Memory B cell (primary cell): Measurements from ENCODE around the gene SSH2.

Experiments
- ATAC-seq: fragments of 150-1000 bp; cut with Tn5 transposase; 2 replicates; pipeline ENCODE4 v1.10.0; 2021; ENCODE audit warnings: low read depth, mild to moderate bottlenecking, moderate library complexity
- DNase-seq, 2 donors: peaks; one replicate each; pipeline ENCODE4 v3.0.0; 2022; ENCODE audit warnings: low spot score in 2 of 2
- H3K27ac Mint-ChIP-seq: one replicate; pipeline ENCODE4 v1.8.0; 2022; ENCODE audit warnings: mild to moderate bottlenecking, moderate library complexity, mixed read lengths
- H3K27me3 Mint-ChIP-seq: one replicate; pipeline ENCODE4 v1.8.0; 2022; ENCODE audit warnings: mixed read lengths
- H3K36me3 Mint-ChIP-seq: one replicate; pipeline ENCODE4 v1.8.0; 2022; ENCODE audit warnings: mild to moderate bottlenecking, mixed read lengths
- H3K4me1 Mint-ChIP-seq: one replicate; pipeline ENCODE4 v1.8.0; 2022; ENCODE audit warnings: mixed read lengths
- H3K4me3 Mint-ChIP-seq: one replicate; pipeline ENCODE4 v1.8.0; 2022; ENCODE audit warnings: mild to moderate bottlenecking, moderate library complexity, mixed read lengths
- H3K9me3 Mint-ChIP-seq: one replicate; pipeline ENCODE4 v1.8.0; 2022; ENCODE audit warnings: mixed read lengths

SSH2 gene

GRCh38 chr17:29848737-29849136 lies 81.3 kb downstream of the SSH2 start:
- ATAC-seq, result no peak
- Mint-ChIP-seq H3K4me1 (peaks cover 5% of the 10 kb centered on the region), H3K36me3 (peaks cover 8% of the 10 kb centered on the region), H3K9me3 (no peaks in the 10 kb centered on the region), H3K27ac (no peak overlapping the region), H3K4me3 (no peak overlapping the region), H3K27me3 (no peaks in the 10 kb centered on the region)
- no peak for DNase-seq

- DNase-seq (no peak), ATAC-seq (no peak)
- no peak overlapping the region for H3K4me3 Mint-ChIP-seq
- H3K4me1 Mint-ChIP-seq, result peaks cover 7% of the 10 kb centered on the region
- peaks cover 13% of the 10 kb centered on the region for H3K36me3 Mint-ChIP-seq
- H3K9me3 Mint-ChIP-seq, result no peaks in the 10 kb centered on the region
- no peaks in the 10 kb centered on the region for H3K27me3 Mint-ChIP-seq
- no peak overlapping the region for H3K27ac Mint-ChIP-seq
Observed at GRCh38 chr17:29847527-29848400, 82.3 kb downstream of the SSH2 start.

- Mint-ChIP-seq H3K9me3 (no peaks in the 10 kb centered on the region), H3K27ac (no peak overlapping the region), H3K4me1 (peaks cover 7% of the 10 kb centered on the region), H3K36me3 (peaks cover 14% of the 10 kb centered on the region), H3K4me3 (no peak overlapping the region), H3K27me3 (no peaks in the 10 kb centered on the region)
- no peak for DNase-seq
- no peak for ATAC-seq
Observed at GRCh38 chr17:29847118-29847517, 82.9 kb downstream of the SSH2 start.

GRCh38 chr17:29846298-29846697 lies 83.7 kb downstream of the SSH2 start:
- no peaks in the 10 kb centered on the region for H3K9me3 Mint-ChIP-seq
- H3K27ac Mint-ChIP-seq, result no peak overlapping the region
- ATAC-seq (no peak), DNase-seq (no peak)
- peaks cover 14% of the 10 kb centered on the region for H3K36me3 Mint-ChIP-seq
- H3K4me3 Mint-ChIP-seq, result no peak overlapping the region
- H3K27me3 Mint-ChIP-seq, result no peaks in the 10 kb centered on the region
- H3K4me1 Mint-ChIP-seq, result peaks cover 7% of the 10 kb centered on the region

- Mint-ChIP-seq H3K36me3 (peaks cover 14% of the 10 kb centered on the region), H3K4me3 (no peak overlapping the region), H3K9me3 (no peaks in the 10 kb centered on the region), H3K27ac (no peak overlapping the region), H3K27me3 (no peaks in the 10 kb centered on the region), H3K4me1 (peaks cover 2% of the 10 kb centered on the region)
- ATAC-seq (no peak), DNase-seq (no peak)
Observed at GRCh38 chr17:29844339-29845048, 85.5 kb downstream of the SSH2 start.

- H3K36me3 Mint-ChIP-seq, result peaks cover 9% of the 10 kb centered on the region
- H3K4me3 Mint-ChIP-seq, result no peak overlapping the region
- no peak for ATAC-seq
- no peaks in the 10 kb centered on the region for H3K9me3 Mint-ChIP-seq
- H3K27ac Mint-ChIP-seq, result no peak overlapping the region
- H3K27me3 Mint-ChIP-seq, result no peaks in the 10 kb centered on the region
- peaks cover 2% of the 10 kb centered on the region for H3K4me1 Mint-ChIP-seq
- DNase-seq, result no peak
Observed at GRCh38 chr17:29840884-29841283, 89.1 kb downstream of the SSH2 start.

GRCh38 chr17:29839656-29840055 lies 90.4 kb downstream of the SSH2 start:
- H3K27ac Mint-ChIP-seq, result no peak overlapping the region
- no peak overlapping the region for H3K4me3 Mint-ChIP-seq
- H3K36me3 Mint-ChIP-seq, result peaks cover 8% of the 10 kb centered on the region
- H3K27me3 Mint-ChIP-seq, result no peaks in the 10 kb centered on the region
- H3K9me3 Mint-ChIP-seq, result no peaks in the 10 kb centered on the region
- no peak for DNase-seq
- H3K4me1 Mint-ChIP-seq, result peaks cover 5% of the 10 kb centered on the region
- no peak for ATAC-seq

- Mint-ChIP-seq H3K9me3 (no peaks in the 10 kb centered on the region), H3K4me3 (no peak overlapping the region), H3K4me1 (peaks cover 5% of the 10 kb centered on the region), H3K27me3 (no peaks in the 10 kb centered on the region), H3K27ac (no peak overlapping the region), H3K36me3 (peaks cover 7% of the 10 kb centered on the region)
- DNase-seq, result no peak
- ATAC-seq, result no peak
Observed at GRCh38 chr17:29838961-29839360, 91.1 kb downstream of the SSH2 start.

- no peak overlapping the region for H3K27ac Mint-ChIP-seq
- no peaks in the 10 kb centered on the region for H3K27me3 Mint-ChIP-seq
- peaks cover 4% of the 10 kb centered on the region for H3K36me3 Mint-ChIP-seq
- no peaks in the 10 kb centered on the region for H3K9me3 Mint-ChIP-seq
- H3K4me1 Mint-ChIP-seq, result peaks cover 2% of the 10 kb centered on the region
- H3K4me3 Mint-ChIP-seq, result no peak overlapping the region
- no peak for ATAC-seq
- DNase-seq, result no peak
Observed at GRCh38 chr17:29837531-29837930, 92.5 kb downstream of the SSH2 start.

GRCh38 chr17:29836643-29837042 lies 93.4 kb downstream of the SSH2 start:
- Mint-ChIP-seq H3K36me3 (peaks cover 4% of the 10 kb centered on the region), H3K9me3 (no peaks in the 10 kb centered on the region), H3K27ac (no peak overlapping the region), H3K4me1 (peaks cover 2% of the 10 kb centered on the region), H3K4me3 (no peak overlapping the region), H3K27me3 (no peaks in the 10 kb centered on the region)
- no peak for ATAC-seq
- DNase-seq, result no peak

GRCh38 chr17:29835435-29836351 lies 94.3 kb downstream of the SSH2 start:
- Mint-ChIP-seq H3K27me3 (no peaks in the 10 kb centered on the region), H3K4me3 (no peak overlapping the region), H3K36me3 (peaks cover 4% of the 10 kb centered on the region), H3K27ac (no peak overlapping the region), H3K9me3 (no peaks in the 10 kb centered on the region), H3K4me1 (peaks cover 5% of the 10 kb centered on the region)
- no peak for ATAC-seq
- DNase-seq, result no peak

GRCh38 chr17:29833801-29834200 lies 96.2 kb downstream of the SSH2 start:
- Mint-ChIP-seq H3K27ac (no peak overlapping the region), H3K36me3 (peaks cover 4% of the 10 kb centered on the region), H3K9me3 (no peaks in the 10 kb centered on the region), H3K4me1 (peaks cover 6% of the 10 kb centered on the region), H3K27me3 (no peaks in the 10 kb centered on the region), H3K4me3 (no peak overlapping the region)
- DNase-seq (no peak), ATAC-seq (no peak)

GRCh38 chr17:29828676-29829284 lies 101.2 kb downstream of the SSH2 start:
- H3K9me3 Mint-ChIP-seq, result no peaks in the 10 kb centered on the region
- peaks cover 3% of the 10 kb centered on the region for H3K36me3 Mint-ChIP-seq
- H3K4me1 Mint-ChIP-seq, result peaks cover 4% of the 10 kb centered on the region
- no peak overlapping the region for H3K27ac Mint-ChIP-seq
- no peak for ATAC-seq
- no peaks in the 10 kb centered on the region for H3K27me3 Mint-ChIP-seq
- H3K4me3 Mint-ChIP-seq, result no peak overlapping the region
- DNase-seq, result no peak
